Neural crest cell (in vitro differentiated cells): ENCODE results near the gene DAAM1. TPM values are rescaled to one million over a fixed set of nuclear protein-coding genes. Genes with fewer than 3 reads are reported as not detected.

Experiments
- DNase-seq: peaks from one replicate; pipeline ENCODE4 v3.0.0; 2021; ENCODE audit warnings: low read depth, mixed read lengths, low spot score
- H3K27ac Mint-ChIP-seq: one replicate; pipeline ENCODE4 v1.8.0; 2021; ENCODE audit warnings: mild to moderate bottlenecking, mixed read lengths; ENCODE audit not compliant: unreplicated experiment
- H3K27me3 Mint-ChIP-seq: 2 replicates; pipeline ENCODE4 v1.8.0; 2021; ENCODE audit warnings: low read depth, mild to moderate bottlenecking, mixed read lengths
- H3K36me3 Mint-ChIP-seq: 2 replicates; pipeline ENCODE4 v1.8.0; 2021; ENCODE audit warnings: low read depth, mild to moderate bottlenecking, mixed read lengths
- H3K4me1 Mint-ChIP-seq: 2 replicates; pipeline ENCODE4 v1.8.0; 2021; ENCODE audit warnings: mixed read lengths
- H3K4me3 Mint-ChIP-seq: one replicate; pipeline ENCODE4 v1.8.0; 2021; ENCODE audit warnings: mild to moderate bottlenecking, mixed read lengths
- H3K9me3 Mint-ChIP-seq: 2 replicates; pipeline ENCODE4 v1.8.0; 2021; ENCODE audit warnings: mixed read lengths
- CTCF ChIP-seq: fragments of 200-600 bp; sonication (generic); conservative IDR thresholded peaks from 2 replicates; pipeline ENCODE4 v1.5.0; 2021; ENCODE audit warnings: antibody characterized with exemption, mild to moderate bottlenecking
- total RNA-seq: library from RNA; stranded (reverse); gene quantifications from 2 replicates; pipeline ENCODE4 v1.2.1, GENCODE V29; 2021

The DAAM1 gene
- total RNA-seq, 1 donor from 2014 or later = 47.2 TPM

- peaks cover 7% of the 10 kb centered on the region for H3K36me3 Mint-ChIP-seq
- no peaks in the 10 kb centered on the region for H3K9me3 Mint-ChIP-seq
- no peaks in the 10 kb centered on the region for H3K27me3 Mint-ChIP-seq
- no peak overlapping the region for H3K27ac Mint-ChIP-seq
- no peak overlapping the region for H3K4me3 Mint-ChIP-seq
- peaks cover 16% of the 10 kb centered on the region for H3K4me1 Mint-ChIP-seq
- no peak for TF ChIP-seq CTCF
- no peak for DNase-seq
Measured at GRCh38 chr14:59277659-59278058, 89.2 kb downstream of the DAAM1 start.

DNA sequence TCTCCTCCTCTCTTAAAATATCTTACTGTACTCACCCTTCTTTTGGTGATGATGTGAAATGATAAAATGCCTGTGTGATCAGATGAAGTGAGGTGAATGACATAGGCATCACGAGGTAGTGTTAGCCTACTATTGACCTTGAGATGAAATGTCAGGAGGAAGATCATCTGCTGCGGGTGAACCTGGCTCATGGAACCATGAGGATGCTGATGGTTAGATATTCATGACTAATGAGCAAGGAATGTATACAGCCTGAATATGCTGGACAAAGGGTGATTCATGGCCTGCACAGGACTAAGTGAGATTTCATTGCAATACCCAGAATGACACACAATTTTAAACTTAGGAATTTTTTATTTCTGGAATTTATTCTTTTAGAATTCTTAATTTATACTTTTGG lies 89.6 kb downstream of the DAAM1 start:
- Mint-ChIP-seq H3K27me3 (no peaks in the 10 kb centered on the region), H3K36me3 (peaks cover 7% of the 10 kb centered on the region), H3K27ac (peak overlapping the region; percentile 55), H3K4me1 (peaks cover 16% of the 10 kb centered on the region), H3K9me3 (no peaks in the 10 kb centered on the region), H3K4me3 (no peak overlapping the region)
- no peak for TF ChIP-seq CTCF
- DNase-seq = no peak

- Mint-ChIP-seq H3K9me3 (peaks cover 8% of the 10 kb centered on the region), H3K36me3 (peaks cover 26% of the 10 kb centered on the region), H3K27ac (no peak overlapping the region), H3K4me3 (no peak overlapping the region), H3K4me1 (peaks cover 6% of the 10 kb centered on the region), H3K27me3 (no peaks in the 10 kb centered on the region)
- DNase-seq = no peak
- no peak for TF ChIP-seq CTCF
Measured at GRCh38 chr14:59280961-59281360, 92.5 kb downstream of the DAAM1 start.

DNA sequence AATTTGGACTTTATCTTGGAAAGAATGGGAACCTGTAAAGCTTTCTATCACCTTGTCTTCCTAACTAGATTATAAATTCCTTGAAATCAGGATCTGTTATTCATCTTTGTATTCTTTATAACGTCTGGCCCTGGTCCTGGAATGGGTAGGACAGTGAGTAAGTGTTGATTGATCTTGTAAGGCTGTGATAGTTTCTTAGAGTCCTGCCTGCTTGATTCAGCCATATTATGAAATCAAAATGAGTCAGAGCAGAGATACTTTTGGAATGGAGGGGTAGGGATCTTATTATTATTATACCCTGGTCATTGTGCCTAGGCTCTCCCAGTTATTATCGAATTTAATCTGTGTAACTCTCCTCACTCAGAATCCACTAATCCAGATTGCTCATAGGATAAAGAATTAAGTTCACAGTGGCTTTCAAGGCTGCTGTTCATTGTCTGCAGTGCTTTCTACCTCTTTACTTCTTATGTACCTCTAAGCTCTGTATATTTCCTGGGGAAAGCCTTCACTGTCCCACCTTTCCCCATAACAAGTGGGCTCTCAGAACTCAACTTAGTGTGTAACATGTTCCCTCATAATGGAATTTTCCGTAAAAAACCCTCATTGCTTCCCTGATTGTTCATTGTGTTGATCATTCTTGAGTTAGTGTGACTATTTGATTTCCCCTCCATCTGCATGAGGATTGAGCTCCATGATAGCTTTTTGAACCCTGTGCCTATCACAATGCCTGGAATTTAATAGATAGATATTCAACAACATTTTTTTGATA lies 93.3 kb downstream of the DAAM1 start:
- no peak for DNase-seq
- Mint-ChIP-seq H3K27ac (no peak overlapping the region), H3K9me3 (peaks cover 8% of the 10 kb centered on the region), H3K27me3 (no peaks in the 10 kb centered on the region), H3K4me1 (peaks cover 6% of the 10 kb centered on the region), H3K36me3 (peaks cover 26% of the 10 kb centered on the region), H3K4me3 (no peak overlapping the region)
- no peak for TF ChIP-seq CTCF

DNA sequence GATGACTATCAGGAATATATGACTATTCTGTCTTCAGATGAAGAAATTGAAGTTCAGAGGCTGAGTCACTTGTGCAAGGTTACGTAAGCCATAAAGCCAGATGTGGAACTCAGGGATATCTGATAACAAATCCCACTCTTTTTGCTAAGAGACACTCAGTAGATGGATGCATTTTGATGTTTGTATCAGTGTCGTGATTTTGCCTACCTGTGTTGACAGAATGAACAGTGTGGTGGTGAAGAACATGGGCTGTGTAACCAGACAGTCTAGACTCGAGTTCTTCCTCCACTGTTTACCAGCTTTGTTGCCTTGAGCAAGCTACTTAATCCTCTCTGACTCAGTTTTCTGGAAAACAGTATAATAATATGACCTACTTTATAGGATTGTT lies 93.9 kb downstream of the DAAM1 start:
- H3K27me3 Mint-ChIP-seq = no peaks in the 10 kb centered on the region
- H3K4me3 Mint-ChIP-seq = no peak overlapping the region
- H3K27ac Mint-ChIP-seq = no peak overlapping the region
- DNase-seq = no peak
- peaks cover 8% of the 10 kb centered on the region for H3K9me3 Mint-ChIP-seq
- TF ChIP-seq CTCF = no peak
- H3K4me1 Mint-ChIP-seq = peaks cover 6% of the 10 kb centered on the region
- H3K36me3 Mint-ChIP-seq = peaks cover 26% of the 10 kb centered on the region
